MM.1S (cell line): Measurements from ENCODE around the gene TENM4.

Experiments
- DNase-seq: peaks from one replicate; pipeline ENCODE4 v3.0.0-alpha.2; 2015
- H2AFZ ChIP-seq: fragments of 300-600 bp; sonication (generic); 2 replicates; pipeline ENCODE4 v1.6.0; 2016; ENCODE audit warnings: antibody characterized with exemption, low read length
- H3F3A ChIP-seq: fragments of 300-600 bp; sonication (generic); 2 replicates; pipeline ENCODE4 v1.6.1; 2016; ENCODE audit warnings: mild to moderate bottlenecking, antibody characterized with exemption, low read length, moderate library complexity, mixed read lengths; ENCODE audit not compliant: insufficient read depth
- H3K27ac ChIP-seq: fragments of 300-600 bp; sonication (generic); 2 replicates; pipeline ENCODE4 v1.5.1; 2016; ENCODE audit warnings: mild to moderate bottlenecking, low read length
- H3K27me3 ChIP-seq: fragments of 300-600 bp; sonication (generic); replicated peaks from 2 replicates; pipeline ENCODE4 v1.6.0; 2016; ENCODE audit warnings: low read length; ENCODE audit not compliant: insufficient read depth
- H3K36me3 ChIP-seq: fragments of 300-600 bp; sonication (generic); replicated peaks from 2 replicates; pipeline ENCODE4 v1.6.1; 2016; ENCODE audit warnings: mild to moderate bottlenecking, low read length, mixed read lengths; ENCODE audit not compliant: insufficient read depth
- H3K4me1 ChIP-seq: fragments of 300-600 bp; sonication (generic); 2 replicates; pipeline ENCODE4 v1.6.1; 2016; ENCODE audit warnings: low read length, mixed read lengths
- H3K4me2 ChIP-seq: fragments of 300-600 bp; sonication (generic); 2 replicates; pipeline ENCODE4 v1.6.0; 2016; ENCODE audit warnings: low read depth, low read length
- H3K4me3 ChIP-seq: fragments of 300-600 bp; sonication (generic); 2 replicates; pipeline ENCODE4 v1.5.1; 2016; ENCODE audit warnings: low read length, mixed read lengths
- H3K79me2 ChIP-seq: fragments of 300-600 bp; sonication (generic); 2 replicates; pipeline ENCODE4 v1.6.1; 2016; ENCODE audit warnings: mixed run types, low read length, mixed read lengths
- H3K9ac ChIP-seq: fragments of 300-600 bp; sonication (generic); 2 replicates; pipeline ENCODE4 v1.6.1; 2016; ENCODE audit warnings: low read length, mixed read lengths
- H3K9me2 ChIP-seq: fragments of 300-600 bp; sonication (generic); replicated peaks from 2 replicates; pipeline ENCODE4 v1.6.1; 2016; ENCODE audit warnings: mild to moderate bottlenecking, low read length, mixed read lengths; ENCODE audit not compliant: insufficient read depth
- H3K9me3 ChIP-seq: fragments of 300-600 bp; sonication (generic); replicated peaks from 2 replicates; pipeline ENCODE4 v1.6.1; 2016; ENCODE audit warnings: mild to moderate bottlenecking, low read length, mixed read lengths; ENCODE audit not compliant: insufficient read depth
- H4K20me1 ChIP-seq: fragments of 300-600 bp; sonication (generic); 2 replicates; pipeline ENCODE4 v1.6.1; 2016; ENCODE audit warnings: mild to moderate bottlenecking, low read length, moderate library complexity, mixed read lengths; ENCODE audit not compliant: insufficient read depth
- EZH2 ChIP-seq: fragments of 300-600 bp; sonication (generic); optimal IDR thresholded peaks from 2 replicates; pipeline ENCODE3; 2017; ENCODE audit warnings: low read depth, mild to moderate bottlenecking, antibody characterized with exemption, low read length, mixed read lengths
- EZH2phosphoT487 ChIP-seq: fragments of 300-600 bp; sonication (generic); IDR thresholded peaks from 2 replicates; pipeline ENCODE4 v1.6.1; 2018; ENCODE audit warnings: antibody characterized with exemption, low read length
- TF ChIP-seq, protein P1 (sequence below): fragments of 300-600 bp; sonication (generic); IDR thresholded peaks from 2 replicates; pipeline ENCODE4 v1.5.1; 2016; ENCODE audit warnings: antibody characterized with exemption, low read length, mixed read lengths

TENM4 gene

DNA sequence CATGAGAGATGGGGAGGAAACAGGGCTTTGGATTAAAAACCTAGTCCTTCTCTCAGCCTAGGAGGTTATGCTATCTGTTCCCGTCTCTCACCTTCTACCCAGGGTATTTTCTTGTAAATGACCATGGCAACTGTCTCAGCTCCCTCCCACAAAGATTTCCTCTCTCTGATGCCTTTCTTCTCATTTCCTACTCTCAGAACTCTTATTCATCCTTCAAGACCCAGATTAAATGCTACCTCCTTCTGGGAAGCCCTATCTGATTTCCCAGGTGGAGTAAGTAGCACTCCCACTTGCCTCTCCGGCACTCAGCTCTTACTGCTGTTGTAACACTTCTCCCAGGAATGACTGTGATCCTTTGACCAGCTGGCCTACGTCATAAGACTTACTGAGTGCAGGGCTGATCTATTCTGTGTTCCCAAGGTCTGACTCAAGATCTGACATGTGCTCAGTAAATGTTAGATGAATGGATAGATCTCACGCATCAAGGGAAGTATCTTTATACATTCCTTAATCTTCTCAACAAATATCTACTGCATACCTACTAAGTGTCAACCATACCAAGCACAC, 175.0 kb downstream of the TENM4 start:
- Histone ChIP-seq H3K9me3 (0 out of 2 replicates have a peak, but pooled peaks cover 2% of the 10 kb centered on the region), H3K4me3 (no peak overlapping the region), H3F3A (no peaks in the 10 kb centered on the region), H3K36me3 (no peaks in the 10 kb centered on the region), H4K20me1 (no peaks in the 10 kb centered on the region), H3K9me2 (no peaks in the 10 kb centered on the region), H3K79me2 (no peaks in the 10 kb centered on the region), H3K27ac (no peak overlapping the region), H3K9ac (no peak overlapping the region), H3K4me1 (no peaks in the 10 kb centered on the region), H2AFZ (no peak overlapping the region), H3K4me2 (no peak overlapping the region), H3K27me3 (no peaks in the 10 kb centered on the region)
- TF ChIP-seq, protein P1, sequence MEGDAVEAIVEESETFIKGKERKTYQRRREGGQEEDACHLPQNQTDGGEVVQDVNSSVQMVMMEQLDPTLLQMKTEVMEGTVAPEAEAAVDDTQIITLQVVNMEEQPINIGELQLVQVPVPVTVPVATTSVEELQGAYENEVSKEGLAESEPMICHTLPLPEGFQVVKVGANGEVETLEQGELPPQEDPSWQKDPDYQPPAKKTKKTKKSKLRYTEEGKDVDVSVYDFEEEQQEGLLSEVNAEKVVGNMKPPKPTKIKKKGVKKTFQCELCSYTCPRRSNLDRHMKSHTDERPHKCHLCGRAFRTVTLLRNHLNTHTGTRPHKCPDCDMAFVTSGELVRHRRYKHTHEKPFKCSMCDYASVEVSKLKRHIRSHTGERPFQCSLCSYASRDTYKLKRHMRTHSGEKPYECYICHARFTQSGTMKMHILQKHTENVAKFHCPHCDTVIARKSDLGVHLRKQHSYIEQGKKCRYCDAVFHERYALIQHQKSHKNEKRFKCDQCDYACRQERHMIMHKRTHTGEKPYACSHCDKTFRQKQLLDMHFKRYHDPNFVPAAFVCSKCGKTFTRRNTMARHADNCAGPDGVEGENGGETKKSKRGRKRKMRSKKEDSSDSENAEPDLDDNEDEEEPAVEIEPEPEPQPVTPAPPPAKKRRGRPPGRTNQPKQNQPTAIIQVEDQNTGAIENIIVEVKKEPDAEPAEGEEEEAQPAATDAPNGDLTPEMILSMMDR, result no peak
- no peak for TF ChIP-seq EZH2
- no peak for TF ChIP-seq EZH2phosphoT487
- no peak for DNase-seq

DNA sequence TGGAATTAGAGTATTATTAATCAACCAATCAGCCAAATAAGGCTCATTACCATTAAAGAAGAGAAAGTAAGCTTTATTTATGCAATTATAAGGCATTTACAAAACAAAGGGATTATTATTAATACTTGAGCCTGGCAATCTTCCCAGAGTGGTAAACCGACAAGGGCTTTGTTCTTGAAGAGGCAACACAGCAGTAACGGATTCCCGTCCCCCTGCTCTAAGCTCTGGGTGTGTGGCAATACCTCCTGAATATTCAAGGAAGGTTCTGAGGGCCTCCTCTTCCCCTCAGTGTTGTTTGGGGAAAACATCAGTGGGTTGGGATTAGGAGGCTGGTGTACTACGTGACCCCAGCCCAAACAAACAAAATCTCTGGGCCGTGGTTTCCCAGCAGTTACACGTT, 176.5 kb downstream of the TENM4 start:
- Histone ChIP-seq H3K27ac (no peak overlapping the region), H4K20me1 (no peaks in the 10 kb centered on the region), H3K27me3 (no peaks in the 10 kb centered on the region), H3K9me3 (0 out of 2 replicates have a peak, but pooled peaks cover 2% of the 10 kb centered on the region), H3K9me2 (no peaks in the 10 kb centered on the region), H3K9ac (no peak overlapping the region), H3K4me1 (no peaks in the 10 kb centered on the region), H3K36me3 (no peaks in the 10 kb centered on the region), H3F3A (no peaks in the 10 kb centered on the region), H3K4me2 (no peak overlapping the region), H2AFZ (no peak overlapping the region), H3K4me3 (no peak overlapping the region), H3K79me2 (no peaks in the 10 kb centered on the region)
- TF ChIP-seq, protein P1, result no peak
- TF ChIP-seq EZH2phosphoT487 (no peak), EZH2 (no peak)
- no peak for DNase-seq

DNA sequence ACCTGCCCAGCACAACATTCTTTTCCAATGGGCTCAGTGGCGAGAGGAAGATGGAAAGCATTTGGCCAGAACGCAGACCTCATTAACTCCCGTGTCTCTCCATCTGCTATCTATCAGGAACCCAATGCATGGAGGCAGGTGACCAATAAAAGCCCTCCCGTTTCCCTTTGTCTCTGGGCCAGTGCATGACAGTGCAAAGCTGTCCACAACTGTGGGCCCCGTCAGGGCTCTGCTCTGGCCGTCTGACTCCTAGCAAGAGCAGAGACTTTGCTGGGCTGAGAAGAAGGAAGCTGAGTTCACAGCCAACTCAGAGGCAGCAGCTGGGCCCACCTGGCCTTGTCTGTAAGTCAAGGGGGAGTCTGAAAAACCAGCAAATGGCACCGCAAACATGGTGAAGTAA, 177.8 kb downstream of the TENM4 start:
- no peaks in the 10 kb centered on the region for H3K27me3 ChIP-seq
- H3K9me2 ChIP-seq, result no peaks in the 10 kb centered on the region
- H3K4me1 ChIP-seq, result no peaks in the 10 kb centered on the region
- no peaks in the 10 kb centered on the region for H3K79me2 ChIP-seq
- no peak overlapping the region for H3K27ac ChIP-seq
- H3K9me3 ChIP-seq, result 0 out of 2 replicates have a peak, but pooled peaks cover 2% of the 10 kb centered on the region
- no peak overlapping the region for H3K9ac ChIP-seq
- H2AFZ ChIP-seq, result no peak overlapping the region
- no peaks in the 10 kb centered on the region for H3F3A ChIP-seq
- TF ChIP-seq, protein P1, result no peak
- no peak for TF ChIP-seq EZH2
- TF ChIP-seq EZH2phosphoT487, result no peak
- no peak overlapping the region for H3K4me3 ChIP-seq
- no peak overlapping the region for H3K4me2 ChIP-seq
- no peaks in the 10 kb centered on the region for H3K36me3 ChIP-seq
- DNase-seq, result no peak
- H4K20me1 ChIP-seq, result no peaks in the 10 kb centered on the region
